ENCODE data around the gene COG7.

The COG7 gene

GRCh38 chr16:23495671-23496070, 42.7 kb upstream of the COG7 start:
- Histone ChIP-seq H3K9me3 (replicated peaks; ENCODE audit: insufficient read depth, low read length) (no peaks in the 10 kb centered on the region), H3K27ac (ENCODE audit: low read length) (no peak overlapping the region), H3K4me3 (ENCODE audit: low read length) (no peak overlapping the region), H3F3A (ENCODE audit: insufficient read depth, low read length) (no peaks in the 10 kb centered on the region), H4K20me1 (ENCODE audit: insufficient read depth, low read length) (peaks cover 21% of the 10 kb centered on the region), H3K4me2 (ENCODE audit: low read depth, low read length) (no peak overlapping the region), H3K9ac (ENCODE audit: low read length) (no peak overlapping the region), H3K36me3 (replicated peaks; ENCODE audit: insufficient read depth, low read length) (peaks cover 4% of the 10 kb centered on the region; the same call in 1 of the 2 replicates), H3K79me2 (ENCODE audit: low read length) (peaks cover 69% of the 10 kb centered on the region), H3K4me1 (ENCODE audit: low read length) (no peaks in the 10 kb centered on the region), H3K9me2 (replicated peaks; ENCODE audit: insufficient read depth, low read length) (no peaks in the 10 kb centered on the region), H3K27me3 (replicated peaks; ENCODE audit: insufficient read depth, low read length) (no peaks in the 10 kb centered on the region), H2AFZ (ENCODE audit: low read length) (no peak overlapping the region)
- DNase-seq, result no peak
- TF ChIP-seq EZH2 (optimal IDR thresholded peaks at IDR 0.05; ENCODE audit: low read depth, low read length), result no peak
- TF ChIP-seq CTCF (IDR thresholded peaks at IDR 0.05; ENCODE audit: low read length), result no peak
- TF ChIP-seq EZH2phosphoT487 (IDR thresholded peaks at IDR 0.05; ENCODE audit: low read length), result no peak

GRCh38 chr16:23494188-23494587, 41.2 kb upstream of the COG7 start:
- H3K9me2 ChIP-seq (replicated peaks; ENCODE audit: insufficient read depth, low read length), result no peaks in the 10 kb centered on the region
- no peak overlapping the region for H3K4me3 ChIP-seq (ENCODE audit: low read length)
- no peak overlapping the region for H2AFZ ChIP-seq (ENCODE audit: low read length)
- TF ChIP-seq EZH2phosphoT487 (IDR thresholded peaks at IDR 0.05; ENCODE audit: low read length), result no peak
- no peak for TF ChIP-seq CTCF (IDR thresholded peaks at IDR 0.05; ENCODE audit: low read length)
- no peak for TF ChIP-seq EZH2 (optimal IDR thresholded peaks at IDR 0.05; ENCODE audit: low read depth, low read length)
- no peaks in the 10 kb centered on the region for H3K4me1 ChIP-seq (ENCODE audit: low read length)
- no peaks in the 10 kb centered on the region for H3F3A ChIP-seq (ENCODE audit: insufficient read depth, low read length)
- H3K9ac ChIP-seq (ENCODE audit: low read length), result no peak overlapping the region
- no peak overlapping the region for H3K27ac ChIP-seq (ENCODE audit: low read length)
- peaks cover 54% of the 10 kb centered on the region for H3K79me2 ChIP-seq (ENCODE audit: low read length)
- H3K36me3 ChIP-seq (replicated peaks; ENCODE audit: insufficient read depth, low read length), result peaks cover 4% of the 10 kb centered on the region; the same call in 1 of the 2 replicates
- no peaks in the 10 kb centered on the region for H3K9me3 ChIP-seq (replicated peaks; ENCODE audit: insufficient read depth, low read length)
- peaks cover 7% of the 10 kb centered on the region; the same call in 1 of the 2 replicates for H4K20me1 ChIP-seq (ENCODE audit: insufficient read depth, low read length)
- no peak for DNase-seq
- no peaks in the 10 kb centered on the region for H3K27me3 ChIP-seq (replicated peaks; ENCODE audit: insufficient read depth, low read length)
- H3K4me2 ChIP-seq (ENCODE audit: low read depth, low read length), result no peak overlapping the region

GRCh38 chr16:23491490-23492391, 38.8 kb upstream of the COG7 start:
- TF ChIP-seq EZH2 (optimal IDR thresholded peaks at IDR 0.05; ENCODE audit: low read depth, low read length) (no peak), CTCF (IDR thresholded peaks at IDR 0.05; ENCODE audit: low read length) (no peak), EZH2phosphoT487 (IDR thresholded peaks at IDR 0.05; ENCODE audit: low read length) (no peak)
- H3K4me1 ChIP-seq (ENCODE audit: low read length), result no peaks in the 10 kb centered on the region
- no peak overlapping the region for H3K9ac ChIP-seq (ENCODE audit: low read length)
- no peaks in the 10 kb centered on the region for H4K20me1 ChIP-seq (ENCODE audit: insufficient read depth, low read length)
- H3K27me3 ChIP-seq (replicated peaks; ENCODE audit: insufficient read depth, low read length), result no peaks in the 10 kb centered on the region
- H3K4me2 ChIP-seq (ENCODE audit: low read depth, low read length), result no peak overlapping the region
- DNase-seq, result no peak
- no peak overlapping the region for H3K27ac ChIP-seq (ENCODE audit: low read length)
- no peaks in the 10 kb centered on the region for H3F3A ChIP-seq (ENCODE audit: insufficient read depth, low read length)
- H2AFZ ChIP-seq (ENCODE audit: low read length), result no peak overlapping the region
- no peak overlapping the region for H3K4me3 ChIP-seq (ENCODE audit: low read length)
- H3K79me2 ChIP-seq (ENCODE audit: low read length), result peaks cover 38% of the 10 kb centered on the region
- no peaks in the 10 kb centered on the region for H3K9me3 ChIP-seq (replicated peaks; ENCODE audit: insufficient read depth, low read length)
- H3K9me2 ChIP-seq (replicated peaks; ENCODE audit: insufficient read depth, low read length), result no peaks in the 10 kb centered on the region
- H3K36me3 ChIP-seq (replicated peaks; ENCODE audit: insufficient read depth, low read length), result peaks cover 17% of the 10 kb centered on the region
